ENCODE data around the gene MICA.
"Not testable (repeated sequence)": the region's sequence is repeated elsewhere in the genome, so short reads cannot be mapped to it uniquely, and the experiment has no call there.

Gene MICA

DNA sequence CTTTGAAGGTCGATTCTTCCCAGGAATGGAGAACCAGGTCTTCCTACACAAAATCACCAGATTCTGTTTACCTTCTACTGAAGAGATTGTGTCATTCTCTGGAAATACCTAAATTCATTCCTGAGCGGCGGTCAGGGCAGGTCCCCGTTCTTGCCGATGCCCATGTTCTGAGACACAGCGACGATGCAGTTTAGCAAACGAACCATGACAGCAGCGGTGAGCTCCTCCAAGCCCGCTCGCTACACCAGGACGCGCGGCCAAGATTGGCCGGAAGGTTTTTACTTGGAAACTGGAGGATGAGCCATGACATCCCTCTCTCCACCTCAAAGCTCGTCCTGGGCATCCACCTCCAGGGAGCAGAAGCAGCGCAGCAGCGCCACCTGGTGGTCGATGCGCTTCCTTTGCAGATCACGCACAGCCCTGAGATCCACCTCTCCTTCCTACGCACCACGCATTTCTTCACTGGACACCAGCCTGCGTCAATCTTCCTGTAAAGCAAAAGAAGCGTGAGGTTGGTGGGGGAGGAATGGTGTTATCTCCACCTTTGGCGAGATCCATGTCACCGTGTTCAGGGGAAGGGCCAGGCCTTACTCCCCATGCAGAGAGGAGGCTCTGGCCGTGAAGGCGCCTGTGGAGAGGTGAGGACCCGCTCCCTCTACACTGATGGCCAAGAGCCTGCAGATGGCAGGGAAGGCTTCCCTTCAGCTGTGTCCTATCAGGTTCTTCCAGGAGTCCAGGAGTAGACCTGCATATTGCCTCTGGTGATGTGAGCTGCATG lies 36.5 kb upstream of the MICA start:
- no peak overlapping the region for H3K23ac ChIP-seq (ENCODE audit: low read length)
- H3K27ac ChIP-seq (ENCODE audit: low read depth, low read length), result no peak overlapping the region
- no peak overlapping the region for H4K12ac ChIP-seq (ENCODE audit: low read depth, low read length)
- H3K4me3 ChIP-seq (ENCODE audit: low read depth, low read length), result no peak overlapping the region
- no peaks in the 10 kb centered on the region for H3K36me3 ChIP-seq (ENCODE audit: control insufficient read depth in 1 of 2, insufficient read depth in 2 of 2, low read length in 2 of 2)
- DNase-seq, result peak; percentile 89 to 96
- H2BK12ac ChIP-seq (ENCODE audit: low read length), result no peak overlapping the region
- H2AFZ ChIP-seq (ENCODE audit: insufficient read depth, low read length, poor library complexity), result no peak overlapping the region
- no peak overlapping the region for H2BK5ac ChIP-seq (ENCODE audit: low read depth, low read length, poor library complexity)
- H4K8ac ChIP-seq (ENCODE audit: low read depth, low read length), result no peak overlapping the region
- no peaks in the 10 kb centered on the region for H3K4me1 ChIP-seq (ENCODE audit: control insufficient read depth in 1 of 2, insufficient read depth in 2 of 2, low read length in 2 of 2)
- no CpG with 5 or more reads among the region's 30 CpGs for WGBS (ENCODE audit: extremely low coverage, insufficient coverage, insufficient read length)
- H3K27me3 ChIP-seq (ENCODE audit: insufficient read depth, low read length), result no peaks in the 10 kb centered on the region
- no peak overlapping the region for H2AK5ac ChIP-seq (ENCODE audit: low read length)
- H3K9ac ChIP-seq (ENCODE audit: low read length), result no peak overlapping the region
- no peak overlapping the region for H3K18ac ChIP-seq (ENCODE audit: low read length)
- no peaks in the 10 kb centered on the region for H3K79me2 ChIP-seq (ENCODE audit: control insufficient read depth, insufficient read depth, low read length, poor library complexity)
- no peak overlapping the region for H3K14ac ChIP-seq (ENCODE audit: low read length)
- H2BK120ac ChIP-seq (ENCODE audit: insufficient read depth, low read length, poor library complexity), result no peak overlapping the region
- H3K4me2 ChIP-seq (ENCODE audit: low read length), result peak overlapping the region; percentile 34
- H3K4ac ChIP-seq (ENCODE audit: low read depth, low read length), result no peak overlapping the region
- no peaks in the 10 kb centered on the region for H3K9me3 ChIP-seq (ENCODE audit: insufficient read depth, low read depth, low read length)
- H4K91ac ChIP-seq (ENCODE audit: low read depth, low read length), result no peak overlapping the region
- H3K79me1 ChIP-seq (ENCODE audit: low read length), result no peaks in the 10 kb centered on the region

DNA sequence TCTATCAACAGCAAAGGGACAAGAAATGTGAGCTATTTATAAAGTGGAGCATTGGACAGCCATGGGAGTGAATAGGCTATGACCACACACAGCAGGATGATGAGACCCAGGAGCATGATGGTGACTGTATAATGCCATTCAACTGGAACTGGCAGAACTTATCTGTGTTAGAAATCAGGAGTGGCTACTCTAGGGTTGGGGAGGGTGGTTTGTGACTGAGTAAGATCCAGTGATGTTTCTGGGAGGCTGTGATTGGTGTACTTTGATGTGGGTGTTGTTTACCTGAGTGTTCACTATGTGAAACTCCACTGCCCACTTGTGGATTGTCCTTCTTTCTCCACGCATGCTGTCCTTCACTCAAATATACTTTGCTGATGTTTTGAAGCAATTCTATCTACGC lies 34.9 kb upstream of the MICA start:
- Histone ChIP-seq H2BK5ac (ENCODE audit: low read depth, low read length, poor library complexity) (no peak overlapping the region), H3K9ac (ENCODE audit: low read length) (no peak overlapping the region), H3K27me3 (ENCODE audit: insufficient read depth, low read length) (no peaks in the 10 kb centered on the region), H3K79me1 (ENCODE audit: low read length) (no peaks in the 10 kb centered on the region), H4K8ac (ENCODE audit: low read depth, low read length) (no peak overlapping the region), H3K23ac (ENCODE audit: low read length) (no peak overlapping the region), H4K91ac (ENCODE audit: low read depth, low read length) (no peak overlapping the region), H3K9me3 (ENCODE audit: insufficient read depth, low read depth, low read length) (no peaks in the 10 kb centered on the region), H2BK12ac (ENCODE audit: low read length) (no peak overlapping the region), H3K36me3 (ENCODE audit: control insufficient read depth in 1 of 2, insufficient read depth in 2 of 2, low read length in 2 of 2) (no peaks in the 10 kb centered on the region), H3K4me1 (ENCODE audit: control insufficient read depth in 1 of 2, insufficient read depth in 2 of 2, low read length in 2 of 2) (no peaks in the 10 kb centered on the region), H4K12ac (ENCODE audit: low read depth, low read length) (no peak overlapping the region), H3K14ac (ENCODE audit: low read length) (no peak overlapping the region), H3K79me2 (ENCODE audit: control insufficient read depth, insufficient read depth, low read length, poor library complexity) (no peaks in the 10 kb centered on the region), H2BK120ac (ENCODE audit: insufficient read depth, low read length, poor library complexity) (no peak overlapping the region), H2AFZ (ENCODE audit: insufficient read depth, low read length, poor library complexity) (no peak overlapping the region), H3K27ac (ENCODE audit: low read depth, low read length) (no peak overlapping the region), H3K4me3 (ENCODE audit: low read depth, low read length) (no peak overlapping the region), H3K4me2 (ENCODE audit: low read length) (no peak overlapping the region), H3K4ac (ENCODE audit: low read depth, low read length) (no peak overlapping the region), H2AK5ac (ENCODE audit: low read length) (no peak overlapping the region), H3K18ac (ENCODE audit: low read length) (no peak overlapping the region)
- no CpG with 5 or more reads among the region's 2 CpGs for WGBS (ENCODE audit: extremely low coverage, insufficient coverage, insufficient read length)
- DNase-seq, result no peak

DNA sequence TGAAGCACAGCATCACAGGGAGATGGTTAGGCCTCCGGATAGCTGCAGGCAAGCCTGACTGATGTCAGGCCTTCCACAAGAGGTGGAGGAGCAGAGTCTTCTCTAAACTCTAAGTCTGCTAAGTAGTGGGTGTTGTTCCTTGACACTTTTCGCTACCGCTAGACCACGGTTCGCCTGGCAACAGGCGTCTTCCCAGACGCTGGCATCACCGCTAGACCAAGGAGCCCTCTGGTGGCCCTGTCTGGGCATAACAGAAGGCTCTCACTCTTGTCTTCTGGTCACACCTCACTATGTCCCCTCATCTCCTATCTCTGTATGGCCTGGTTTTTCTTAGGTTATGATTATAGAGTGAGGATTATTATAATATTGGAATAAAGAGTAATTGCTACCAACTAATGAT lies 29.3 kb upstream of the MICA start:
- H3K79me2 ChIP-seq (ENCODE audit: control insufficient read depth, insufficient read depth, low read length, poor library complexity); H3K27me3 ChIP-seq (ENCODE audit: insufficient read depth, low read length); H3K4me3 ChIP-seq (ENCODE audit: low read depth, low read length); H3K18ac ChIP-seq (ENCODE audit: low read length); H3K27ac ChIP-seq (ENCODE audit: low read depth, low read length); H3K23ac ChIP-seq (ENCODE audit: low read length); H4K91ac ChIP-seq (ENCODE audit: low read depth, low read length); H2AFZ ChIP-seq (ENCODE audit: insufficient read depth, low read length, poor library complexity); DNase-seq; H3K36me3 ChIP-seq (ENCODE audit: control insufficient read depth in 1 of 2, insufficient read depth in 2 of 2, low read length in 2 of 2); H2BK5ac ChIP-seq (ENCODE audit: low read depth, low read length, poor library complexity); H3K4me1 ChIP-seq (ENCODE audit: control insufficient read depth in 1 of 2, insufficient read depth in 2 of 2, low read length in 2 of 2); H3K9me3 ChIP-seq (ENCODE audit: insufficient read depth, low read depth, low read length); H3K4me2 ChIP-seq (ENCODE audit: low read length); H3K14ac ChIP-seq (ENCODE audit: low read length); H2BK120ac ChIP-seq (ENCODE audit: insufficient read depth, low read length, poor library complexity); H2BK12ac ChIP-seq (ENCODE audit: low read length); H4K12ac ChIP-seq (ENCODE audit: low read depth, low read length); H3K9ac ChIP-seq (ENCODE audit: low read length); H3K4ac ChIP-seq (ENCODE audit: low read depth, low read length); H2AK5ac ChIP-seq (ENCODE audit: low read length); H3K79me1 ChIP-seq (ENCODE audit: low read length); H4K8ac ChIP-seq (ENCODE audit: low read depth, low read length): not testable (repeated sequence)
- WGBS (ENCODE audit: extremely low coverage, insufficient coverage, insufficient read length), result no CpG with 5 or more reads among the region's 8 CpGs

DNA sequence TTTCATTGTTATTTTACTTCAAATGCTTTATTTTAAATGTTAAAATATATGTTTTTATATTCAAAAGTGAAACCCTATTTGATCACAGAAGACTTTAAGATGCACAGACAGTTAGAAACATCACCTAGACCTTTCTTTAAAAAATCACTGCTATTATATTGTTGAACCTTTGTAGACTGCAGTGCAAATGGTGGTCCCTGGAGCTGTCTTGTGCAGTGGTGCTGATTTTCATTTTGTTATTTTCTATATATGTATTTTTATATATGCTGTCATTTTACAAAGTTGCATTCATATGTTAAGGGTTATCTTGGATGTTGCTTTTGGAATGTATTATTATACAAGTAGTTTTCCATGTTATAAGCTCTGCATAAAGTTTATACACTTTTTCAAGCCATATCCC lies 27.7 kb upstream of the MICA start:
- Histone ChIP-seq H4K91ac (ENCODE audit: low read depth, low read length) (no peak overlapping the region), H2AFZ (ENCODE audit: insufficient read depth, low read length, poor library complexity) (no peak overlapping the region), H3K4me2 (ENCODE audit: low read length) (no peak overlapping the region), H3K79me1 (ENCODE audit: low read length) (no peaks in the 10 kb centered on the region), H2BK5ac (ENCODE audit: low read depth, low read length, poor library complexity) (no peak overlapping the region), H3K27me3 (ENCODE audit: insufficient read depth, low read length) (no peaks in the 10 kb centered on the region), H3K79me2 (ENCODE audit: control insufficient read depth, insufficient read depth, low read length, poor library complexity) (no peaks in the 10 kb centered on the region), H2BK120ac (ENCODE audit: insufficient read depth, low read length, poor library complexity) (no peak overlapping the region), H3K9ac (ENCODE audit: low read length) (no peak overlapping the region), H2BK12ac (ENCODE audit: low read length) (no peak overlapping the region), H3K4me1 (ENCODE audit: control insufficient read depth in 1 of 2, insufficient read depth in 2 of 2, low read length in 2 of 2) (no peaks in the 10 kb centered on the region), H3K9me3 (ENCODE audit: insufficient read depth, low read depth, low read length) (no peaks in the 10 kb centered on the region), H4K12ac (ENCODE audit: low read depth, low read length) (no peak overlapping the region), H3K14ac (ENCODE audit: low read length) (no peak overlapping the region), H2AK5ac (ENCODE audit: low read length) (no peak overlapping the region), H3K27ac (ENCODE audit: low read depth, low read length) (no peak overlapping the region), H3K36me3 (ENCODE audit: control insufficient read depth in 1 of 2, insufficient read depth in 2 of 2, low read length in 2 of 2) (no peaks in the 10 kb centered on the region), H3K4me3 (ENCODE audit: low read depth, low read length) (no peak overlapping the region), H3K18ac (ENCODE audit: low read length) (no peak overlapping the region), H3K4ac (ENCODE audit: low read depth, low read length) (no peak overlapping the region), H4K8ac (ENCODE audit: low read depth, low read length) (no peak overlapping the region), H3K23ac (ENCODE audit: low read length) (no peak overlapping the region)
- no peak for DNase-seq
